Aorta (tissue), 5 donors: Measurements from ENCODE around the gene SLC9A3. TPM values are rescaled to one million over a fixed set of nuclear protein-coding genes. Genes with fewer than 3 reads are reported as not detected.

Experiments used
- ATAC-seq: fragments of 200-7000 bp; cut with Tn5 transposase; one replicate; pipeline ENCODE4 v1.9.1; 2022; ENCODE audit warnings: moderate library complexity; ENCODE audit not compliant: low FRiP score
- DNase-seq, 2 donors: peaks; one replicate each; pipeline ENCODE4 v3.0.0-alpha.2; 2020
- H3K27ac ChIP-seq, 2 donors: one replicate each; pipeline ENCODE4 v1.5.1; 2013; ENCODE audit warnings: low read length in 2 of 2, mild to moderate bottlenecking in 2 of 2, moderate library complexity in 2 of 2, control low read depth in 1 of 2, inconsistent platforms in 1 of 2, low read depth in 1 of 2
- H3K27me3 ChIP-seq, 2 donors: one replicate each; pipeline ENCODE4 v1.6.1; 2013; ENCODE audit warnings: control low read depth in 1 of 2, low read length in 1 of 2, mild to moderate bottlenecking in 1 of 2, moderate library complexity in 1 of 2; ENCODE audit not compliant: insufficient read depth in 2 of 2, control insufficient read depth in 1 of 2
- H3K36me3 ChIP-seq, 2 donors: one replicate each; pipeline ENCODE4 v1.6.1; 2013; ENCODE audit warnings: control low read depth in 1 of 2, low read length in 1 of 2, mild to moderate bottlenecking in 1 of 2; ENCODE audit not compliant: insufficient read depth in 2 of 2, control insufficient read depth in 1 of 2
- H3K4me1 ChIP-seq, 2 donors: one replicate each; pipeline ENCODE4 v1.6.1; 2013; ENCODE audit warnings: low read length in 2 of 2, control low read depth in 1 of 2, mild to moderate bottlenecking in 1 of 2, moderate library complexity in 1 of 2; ENCODE audit not compliant: insufficient read depth in 2 of 2, control insufficient read depth in 1 of 2
- H3K4me3 ChIP-seq, 2 donors: one replicate each; pipeline ENCODE4 v1.5.1; 2013; ENCODE audit warnings: low read length in 2 of 2, control low read depth in 1 of 2, mild to moderate bottlenecking in 1 of 2
- H3K9me3 ChIP-seq: one replicate; pipeline ENCODE4 v1.6.1; 2013; ENCODE audit warnings: mild to moderate bottlenecking, low read length; ENCODE audit not compliant: control insufficient read depth
- WGBS, 2 donors: extraction: QIAGEN DNeasy Blood & Tissue Kit; methylation state at CpG; one replicate each; pipeline ENCODE4 v1.1.7; 2013; 5-methylcytosine and 5-hydroxymethylcytosine counted together
- intact Hi-C, 2 donors: fragments of 100-400 bp; cut with DNase I; formaldehyde crosslinking; loops; one replicate each; pipeline versions ENCODE4 v1.14.2 to v1.15.0; 2022
- polyA plus RNA-seq, 2 donors: library from polyadenylated mRNA; stranded (reverse); fragments of 200-250 nt; gene quantifications; one replicate each; pipeline ENCODE4 v1.2.3, GENCODE V29; 2013
- total RNA-seq, 2 donors: library from RNA; stranded (reverse); fragmentation: NEBNext Ultra II Directional; extraction: Animal tissue kit (Norgen Biotek cat#: 25700); gene quantifications; one replicate each; pipeline ENCODE4 v1.2.1, GENCODE V29; 2021
- donor health status: healthy with polysubstance abuse.
- donor health status: Bipolar disorder and iron deficiency.
- donor health status: DM: no; HTN: no; CAD: no.
- donor health status: DM: no; HTN: no; CAD: no.
- donor health status: DM: yes; HTN: yes; CAD: no.

SLC9A3 gene
- total and polyA plus RNA-seq, 4 donors = 0.59 to 4.3 (median 0.95) TPM

GRCh38 chr5:500491-500890 is 23.8 kb downstream of the SLC9A3 start:
- Histone ChIP-seq H3K27me3 (no peaks in the 10 kb centered on the region), H3K36me3 (no peaks in the 10 kb centered on the region), H3K27ac (no peak overlapping the region), H3K4me1 (no peaks in the 10 kb centered on the region), H3K9me3 (no peaks in the 10 kb centered on the region), H3K4me3 (no peak overlapping the region)
- intact Hi-C loops = no loop called here
- DNase-seq (no peak), ATAC-seq (no peak)
- 93 to 96% methylated on average over 9 to 10 of the region's 10 CpGs for WGBS, 2 donors

GRCh38 chr5:499233-500209 is 24.7 kb downstream of the SLC9A3 start:
- no peaks in the 10 kb centered on the region for H3K27me3 ChIP-seq
- ATAC-seq = no peak
- WGBS, 2 donors = 91 to 93% methylated on average over 32 of the region's 32 CpGs
- H3K9me3 ChIP-seq = no peaks in the 10 kb centered on the region
- intact Hi-C loops = no loop called here
- no peaks in the 10 kb centered on the region for H3K36me3 ChIP-seq
- H3K4me1 ChIP-seq = no peaks in the 10 kb centered on the region
- DNase-seq = no peak
- no peak overlapping the region for H3K27ac ChIP-seq
- no peak overlapping the region for H3K4me3 ChIP-seq

GRCh38 chr5:497871-498509 is 26.3 kb downstream of the SLC9A3 start:
- Histone ChIP-seq H3K9me3 (no peaks in the 10 kb centered on the region), H3K36me3 (no peaks in the 10 kb centered on the region), H3K27ac (no peak overlapping the region), H3K4me3 (no peak overlapping the region), H3K27me3 (no peaks in the 10 kb centered on the region), H3K4me1 (no peaks in the 10 kb centered on the region)
- WGBS, 2 donors = 79 to 82% methylated on average over 40 of the region's 40 CpGs
- ATAC-seq (no peak), DNase-seq (no peak)
- intact Hi-C loops = no loop called here

GRCh38 chr5:497090-497700 is 27.1 kb downstream of the SLC9A3 start:
- DNase-seq = no peak
- intact Hi-C loops = no loop called here
- H3K36me3 ChIP-seq = no peaks in the 10 kb centered on the region
- no peak for ATAC-seq
- H3K9me3 ChIP-seq = no peaks in the 10 kb centered on the region
- H3K4me1 ChIP-seq = no peaks in the 10 kb centered on the region
- H3K27ac ChIP-seq = no peak overlapping the region
- H3K27me3 ChIP-seq = no peaks in the 10 kb centered on the region
- 72 to 82% methylated on average over 22 of the region's 22 CpGs for WGBS, 2 donors
- H3K4me3 ChIP-seq = no peak overlapping the region

- Histone ChIP-seq H3K27ac (no peak overlapping the region), H3K27me3 (no peaks in the 10 kb centered on the region), H3K9me3 (no peaks in the 10 kb centered on the region), H3K4me1 (no peaks in the 10 kb centered on the region), H3K36me3 (no peaks in the 10 kb centered on the region), H3K4me3 (no peak overlapping the region)
- intact Hi-C loops = no loop called here
- ATAC-seq (no peak), DNase-seq (no peak)
- 41 to 60% methylated on average over 19 of the region's 19 CpGs for WGBS, 2 donors
Measured at GRCh38 chr5:496028-496427, 28.2 kb downstream of the SLC9A3 start.

- H3K36me3 ChIP-seq = no peaks in the 10 kb centered on the region
- no peaks in the 10 kb centered on the region for H3K27me3 ChIP-seq
- 87 to 90% methylated on average over 37 to 38 of the region's 38 CpGs for WGBS, 2 donors
- no peaks in the 10 kb centered on the region for H3K9me3 ChIP-seq
- intact Hi-C loops = no loop called here
- DNase-seq (no peak), ATAC-seq (no peak)
- no peak overlapping the region for H3K27ac ChIP-seq
- no peaks in the 10 kb centered on the region for H3K4me1 ChIP-seq
- H3K4me3 ChIP-seq = no peak overlapping the region
Measured at GRCh38 chr5:494667-495255, 29.5 kb downstream of the SLC9A3 start.

GRCh38 chr5:493758-494157 is 30.5 kb downstream of the SLC9A3 start:
- Histone ChIP-seq H3K27me3 (no peaks in the 10 kb centered on the region), H3K4me3 (no peak overlapping the region), H3K9me3 (no peaks in the 10 kb centered on the region), H3K27ac (no peak overlapping the region), H3K36me3 (no peaks in the 10 kb centered on the region), H3K4me1 (no peaks in the 10 kb centered on the region)
- DNase-seq (no peak), ATAC-seq (peak; percentile 8)
- WGBS, 2 donors = 63 to 64% methylated on average over 13 of the region's 13 CpGs
- intact Hi-C loops = no loop called here

- no peak overlapping the region for H3K27ac ChIP-seq
- H3K27me3 ChIP-seq = no peaks in the 10 kb centered on the region
Measured at GRCh38 chr5:493119-493701, 31.0 kb downstream of the SLC9A3 start.

More at GRCh38 chr5:493119-493701, 31.0 kb downstream of the SLC9A3 start:
- no peak overlapping the region for H3K4me3 ChIP-seq
- intact Hi-C loops = no loop called here
- no peak for ATAC-seq
- 33 to 50% methylated on average over 23 to 26 of the region's 26 CpGs for WGBS, 2 donors
- DNase-seq = no peak
- H3K9me3 ChIP-seq = no peaks in the 10 kb centered on the region
- no peaks in the 10 kb centered on the region for H3K36me3 ChIP-seq
- no peaks in the 10 kb centered on the region for H3K4me1 ChIP-seq
